Stimulated activated CD4-positive, alpha-beta T cell treated with anti-CD3 and anti-CD28 coated beads, Interleukin-4, amount 100 ng/mL, for 24 hours (primary cell): ENCODE measurements around the gene SLC9A2.

Source experiments
- DNase-seq: peaks from one replicate; pipeline ENCODE4 v3.0.0-alpha.2; 2020

SLC9A2 gene

GRCh38 chr2:102674370-102674769 lies 55.0 kb downstream of the SLC9A2 start:
- DNase-seq = no peak

GRCh38 chr2:102674836-102675235 lies 55.5 kb downstream of the SLC9A2 start:
- no peak for DNase-seq

GRCh38 chr2:102677244-102678215 lies 58.2 kb downstream of the SLC9A2 start:
- DNase-seq = no peak

- DNase-seq = no peak
Observed at GRCh38 chr2:102678442-102678841, 59.1 kb downstream of the SLC9A2 start.

- DNase-seq = no peak
Observed at GRCh38 chr2:102686479-102687439, 67.4 kb downstream of the SLC9A2 start.

GRCh38 chr2:102690012-102690411 lies 70.7 kb downstream of the SLC9A2 start:
- no peak for DNase-seq

- DNase-seq = no peak
Observed at GRCh38 chr2:102696463-102696862, 77.1 kb downstream of the SLC9A2 start.

GRCh38 chr2:102698369-102699111 lies 79.2 kb downstream of the SLC9A2 start:
- no peak for DNase-seq

- no peak for DNase-seq
Observed at GRCh38 chr2:102703305-102703704, 84.0 kb downstream of the SLC9A2 start.

GRCh38 chr2:102703748-102704147 lies 84.4 kb downstream of the SLC9A2 start:
- peak; percentile 21 for DNase-seq

GRCh38 chr2:102704531-102704930 lies 85.2 kb downstream of the SLC9A2 start:
- DNase-seq = no peak

GRCh38 chr2:102707796-102708695 lies 88.7 kb downstream of the SLC9A2 start:
- no peak for DNase-seq

- DNase-seq = no peak
Observed at GRCh38 chr2:102708847-102709559, 89.7 kb downstream of the SLC9A2 start.

GRCh38 chr2:102717308-102718018 lies 98.1 kb downstream of the SLC9A2 start:
- no peak for DNase-seq

- DNase-seq = no peak
Observed at GRCh38 chr2:102718387-102719316, 99.3 kb downstream of the SLC9A2 start.

GRCh38 chr2:102724016-102724490 lies 104.7 kb downstream of the SLC9A2 start:
- no peak for DNase-seq

- no peak for DNase-seq
Observed at GRCh38 chr2:102724553-102724952, 105.2 kb downstream of the SLC9A2 start.

- no peak for DNase-seq
Observed at GRCh38 chr2:102726128-102727087, 107.1 kb downstream of the SLC9A2 start.
